ENCODE data around the gene AGRP.

The AGRP gene

GRCh38 chr16:67463059-67463458 lies 20.3 kb downstream of the AGRP start:
- no peak for DNase-seq

GRCh38 chr16:67462279-67462655 lies 21.1 kb downstream of the AGRP start:
- DNase-seq = no peak

- no peak for DNase-seq
Observed at GRCh38 chr16:67461600-67462278, 21.6 kb downstream of the AGRP start.

- DNase-seq = no peak
Observed at GRCh38 chr16:67460961-67461360, 22.4 kb downstream of the AGRP start.

GRCh38 chr16:67460168-67460567 lies 23.2 kb downstream of the AGRP start:
- DNase-seq = no peak

- no peak for DNase-seq
Observed at GRCh38 chr16:67459861-67460150, 23.5 kb downstream of the AGRP start.

- no peak for DNase-seq
Observed at GRCh38 chr16:67459066-67459860, 24.1 kb downstream of the AGRP start.

GRCh38 chr16:67458121-67458641 lies 25.2 kb downstream of the AGRP start:
- DNase-seq = no peak

- no peak for DNase-seq
Observed at GRCh38 chr16:67457611-67458010, 25.7 kb downstream of the AGRP start.

- DNase-seq = peak in 1 of 2 experiments; percentile 23
Observed at GRCh38 chr16:67456391-67457081, 26.8 kb downstream of the AGRP start.

GRCh38 chr16:67454852-67455251 lies 28.5 kb downstream of the AGRP start:
- no peak for DNase-seq

GRCh38 chr16:67454104-67454503 lies 29.2 kb downstream of the AGRP start:
- no peak for DNase-seq

- DNase-seq = no peak
Observed at GRCh38 chr16:67451704-67452435, 31.5 kb downstream of the AGRP start.

GRCh38 chr16:67451061-67451703 lies 32.2 kb downstream of the AGRP start:
- DNase-seq = no peak

- no peak for DNase-seq
Observed at GRCh38 chr16:67449739-67450138, 33.6 kb downstream of the AGRP start.

- DNase-seq = no peak
Observed at GRCh38 chr16:67449336-67449735, 34.0 kb downstream of the AGRP start.

- no peak for DNase-seq
Observed at GRCh38 chr16:67448580-67448979, 34.8 kb downstream of the AGRP start.

- DNase-seq = peak; percentile 43 to 62
Observed at GRCh38 chr16:67447508-67448076, 35.8 kb downstream of the AGRP start.

- DNase-seq = no peak
Observed at GRCh38 chr16:67446968-67447507, 36.3 kb downstream of the AGRP start.

GRCh38 chr16:67445913-67446907 lies 37.1 kb downstream of the AGRP start:
- DNase-seq = no peak

All from Kasumi-1 (cell line).